ENCODE results near the gene ENTPD8. TPM values are rescaled to one million over a fixed set of nuclear protein-coding genes. Genes with fewer than 3 reads are reported as not detected.

Gene ENTPD8
- polyA plus RNA-seq, 1 donor from 2014 or later = not detected

DNA sequence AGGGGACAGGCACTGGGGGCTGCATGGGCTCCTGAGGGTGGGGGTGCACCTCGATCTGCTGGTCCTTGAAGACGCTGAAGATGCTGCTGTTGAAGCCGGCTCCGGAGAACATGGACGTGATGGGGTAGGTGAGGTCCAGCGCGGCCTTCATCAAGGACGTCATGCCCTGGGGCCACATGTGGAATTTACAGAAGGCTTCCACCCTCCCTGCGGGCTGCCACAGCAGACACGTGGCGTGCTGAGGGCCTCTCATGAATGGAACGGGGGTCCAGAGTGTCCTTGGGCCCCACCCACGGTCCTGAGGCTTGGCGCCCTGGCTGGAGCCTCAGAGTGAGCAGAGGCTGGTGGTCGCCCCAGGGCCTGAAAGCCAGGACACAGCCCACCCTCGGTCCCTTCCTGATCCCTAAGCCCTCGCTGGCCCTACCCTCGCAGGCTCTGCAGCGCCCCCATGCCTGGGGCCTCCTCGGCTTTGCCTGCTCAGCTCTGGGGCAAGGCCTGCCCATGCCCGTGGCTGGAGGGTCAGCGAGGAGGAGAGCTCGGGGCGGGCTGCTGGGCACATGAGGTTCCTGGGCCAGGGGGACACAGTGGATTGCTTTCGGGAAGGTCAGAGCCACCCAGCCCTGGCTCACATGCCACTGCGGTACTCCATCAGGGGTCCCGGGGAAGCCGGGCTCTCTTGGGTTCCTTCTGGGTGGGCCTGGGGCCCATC is 23.3 kb upstream of the ENTPD8 start:
- Mint-ChIP-seq H3K4me1 (peaks cover 0 to 6% (median 2%) of the 10 kb centered on the region in 3 donors), H3K27me3 (no peaks in the 10 kb centered on the region), H3K9me3 (no peaks in the 10 kb centered on the region), H3K27ac (peak overlapping the region in 1 of 3 donors; percentile 78), H3K4me3 (no peak overlapping the region), H3K36me3 (no peaks in the 10 kb centered on the region)

GRCh38 chr9:137463931-137464290 is 22.8 kb upstream of the ENTPD8 start:
- Mint-ChIP-seq H3K36me3 (no peaks in the 10 kb centered on the region), H3K27me3 (no peaks in the 10 kb centered on the region), H3K4me1 (peaks cover 0 to 4% (median 2%) of the 10 kb centered on the region in 3 donors), H3K9me3 (no peaks in the 10 kb centered on the region), H3K4me3 (peak overlapping the region in 1 of 4 donors; percentile 22), H3K27ac (peak overlapping the region in 1 of 3 donors; percentile 78)

GRCh38 chr9:137462986-137463930 is 22.1 kb upstream of the ENTPD8 start:
- H3K4me1 Mint-ChIP-seq = peaks cover 0 to 4% (median 2%) of the 10 kb centered on the region in 3 donors
- H3K36me3 Mint-ChIP-seq = no peaks in the 10 kb centered on the region
- H3K27ac Mint-ChIP-seq = peak overlapping the region in 2 of 3 donors; percentile 27 to 71
- H3K9me3 Mint-ChIP-seq = no peaks in the 10 kb centered on the region
- H3K4me3 Mint-ChIP-seq = peak overlapping the region in 2 of 4 donors; percentile 63 to 71
- H3K27me3 Mint-ChIP-seq = no peaks in the 10 kb centered on the region

DNA sequence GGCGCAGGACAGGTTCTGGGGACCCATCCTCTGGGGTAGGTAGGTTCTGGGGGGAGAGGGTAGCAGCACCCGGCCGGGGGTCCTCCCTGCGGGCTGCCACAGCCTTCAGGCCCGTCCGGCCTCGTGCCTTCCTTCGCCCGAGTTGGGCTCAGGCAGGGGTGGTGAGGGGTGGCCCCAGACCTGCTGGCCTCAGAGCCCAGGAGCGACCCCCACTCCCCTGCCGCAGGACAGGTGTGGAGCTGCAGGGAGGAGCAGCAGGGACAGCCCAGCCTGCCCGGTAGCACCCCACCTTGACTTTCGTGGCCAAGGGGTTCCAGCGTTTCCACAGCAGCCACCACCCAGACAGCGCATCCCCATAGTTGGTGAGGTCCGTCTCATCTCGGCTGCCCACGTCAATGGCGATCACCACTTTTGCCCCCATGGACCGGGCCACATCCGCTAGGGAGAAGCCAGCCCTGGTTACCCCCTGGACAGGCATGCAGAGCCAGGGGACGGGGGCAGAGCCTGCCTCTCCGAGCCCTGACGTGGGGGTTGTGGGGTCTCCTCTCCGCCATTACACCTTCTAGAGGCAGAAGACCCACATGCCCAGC is 21.3 kb upstream of the ENTPD8 start:
- Mint-ChIP-seq H3K27ac (peak overlapping the region; percentile 84 to 96 (median 90)), H3K4me3 (peak overlapping the region in 2 of 4 donors; percentile 76 to 82), H3K27me3 (no peaks in the 10 kb centered on the region), H3K4me1 (peaks cover 0 to 4% (median 2%) of the 10 kb centered on the region in 3 donors), H3K9me3 (no peaks in the 10 kb centered on the region), H3K36me3 (no peaks in the 10 kb centered on the region)

DNA sequence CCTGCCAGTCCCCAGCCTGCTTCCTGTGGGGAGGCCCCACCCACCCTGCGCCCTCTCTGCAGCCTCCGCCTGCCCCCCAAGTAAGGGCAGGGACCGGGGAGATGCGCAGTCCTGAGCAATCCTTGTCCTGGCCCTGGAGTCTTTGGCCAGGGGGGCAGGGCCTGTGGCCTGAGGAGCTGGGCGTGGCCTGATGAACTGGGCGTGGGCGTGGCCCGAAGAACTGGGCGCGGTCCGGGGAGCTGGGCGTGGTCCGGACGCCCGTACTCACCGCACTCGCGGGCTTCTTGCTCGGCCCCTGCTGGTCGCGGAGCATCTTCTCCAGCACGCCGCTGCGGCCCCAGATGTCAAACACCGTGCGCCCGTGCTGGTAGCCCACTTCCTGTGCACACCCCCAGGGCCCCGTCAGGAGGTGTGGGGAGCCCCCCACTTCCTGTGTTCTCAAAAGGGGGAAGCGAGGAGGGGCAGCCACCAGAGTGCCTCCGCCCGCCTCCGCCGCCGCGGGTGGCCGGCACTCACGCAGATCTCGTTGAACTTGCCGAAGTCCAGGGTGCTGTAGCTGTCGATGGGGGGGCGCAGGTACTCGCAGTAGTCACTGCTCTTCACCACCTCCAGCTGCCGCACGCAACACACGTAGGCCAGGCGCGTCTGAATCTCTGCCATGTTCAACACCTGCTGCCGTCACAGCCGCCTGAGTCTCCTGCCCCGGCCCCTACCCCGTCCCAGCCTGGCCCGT is 20.7 kb upstream of the ENTPD8 start:
- no peaks in the 10 kb centered on the region for H3K36me3 Mint-ChIP-seq
- H3K4me3 Mint-ChIP-seq = peak overlapping the region; percentile 75 to 87 (median 79)
- no peaks in the 10 kb centered on the region for H3K9me3 Mint-ChIP-seq
- peak overlapping the region; percentile 84 to 96 (median 90) for H3K27ac Mint-ChIP-seq
- peaks cover 0 to 4% (median 2%) of the 10 kb centered on the region in 3 donors for H3K4me1 Mint-ChIP-seq
- H3K27me3 Mint-ChIP-seq = no peaks in the 10 kb centered on the region

DNA sequence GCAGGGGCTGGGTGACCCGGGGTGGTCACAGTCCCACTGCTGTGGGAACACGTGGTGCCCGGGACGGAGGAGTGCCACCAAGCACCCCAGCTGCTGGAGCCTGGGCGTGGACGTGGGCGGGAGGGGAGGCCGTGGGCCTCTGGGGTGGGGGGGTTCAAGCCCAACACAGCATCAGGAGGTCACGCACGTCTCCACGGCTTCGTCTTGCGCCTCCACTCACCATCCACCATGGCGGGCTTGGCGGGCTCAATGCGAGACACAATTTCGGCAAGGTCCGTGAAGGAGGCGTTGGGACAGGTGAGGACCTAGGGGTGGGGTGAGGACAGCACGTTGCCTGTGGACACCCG is 20.1 kb upstream of the ENTPD8 start:
- H3K9me3 Mint-ChIP-seq = no peaks in the 10 kb centered on the region
- no peaks in the 10 kb centered on the region for H3K36me3 Mint-ChIP-seq
- peaks cover 0 to 4% (median 2%) of the 10 kb centered on the region in 3 donors for H3K4me1 Mint-ChIP-seq
- no peaks in the 10 kb centered on the region for H3K27me3 Mint-ChIP-seq
- peak overlapping the region; percentile 39 to 90 (median 59) for H3K27ac Mint-ChIP-seq
- peak overlapping the region in 2 of 4 donors; percentile 41 to 76 for H3K4me3 Mint-ChIP-seq

DNA sequence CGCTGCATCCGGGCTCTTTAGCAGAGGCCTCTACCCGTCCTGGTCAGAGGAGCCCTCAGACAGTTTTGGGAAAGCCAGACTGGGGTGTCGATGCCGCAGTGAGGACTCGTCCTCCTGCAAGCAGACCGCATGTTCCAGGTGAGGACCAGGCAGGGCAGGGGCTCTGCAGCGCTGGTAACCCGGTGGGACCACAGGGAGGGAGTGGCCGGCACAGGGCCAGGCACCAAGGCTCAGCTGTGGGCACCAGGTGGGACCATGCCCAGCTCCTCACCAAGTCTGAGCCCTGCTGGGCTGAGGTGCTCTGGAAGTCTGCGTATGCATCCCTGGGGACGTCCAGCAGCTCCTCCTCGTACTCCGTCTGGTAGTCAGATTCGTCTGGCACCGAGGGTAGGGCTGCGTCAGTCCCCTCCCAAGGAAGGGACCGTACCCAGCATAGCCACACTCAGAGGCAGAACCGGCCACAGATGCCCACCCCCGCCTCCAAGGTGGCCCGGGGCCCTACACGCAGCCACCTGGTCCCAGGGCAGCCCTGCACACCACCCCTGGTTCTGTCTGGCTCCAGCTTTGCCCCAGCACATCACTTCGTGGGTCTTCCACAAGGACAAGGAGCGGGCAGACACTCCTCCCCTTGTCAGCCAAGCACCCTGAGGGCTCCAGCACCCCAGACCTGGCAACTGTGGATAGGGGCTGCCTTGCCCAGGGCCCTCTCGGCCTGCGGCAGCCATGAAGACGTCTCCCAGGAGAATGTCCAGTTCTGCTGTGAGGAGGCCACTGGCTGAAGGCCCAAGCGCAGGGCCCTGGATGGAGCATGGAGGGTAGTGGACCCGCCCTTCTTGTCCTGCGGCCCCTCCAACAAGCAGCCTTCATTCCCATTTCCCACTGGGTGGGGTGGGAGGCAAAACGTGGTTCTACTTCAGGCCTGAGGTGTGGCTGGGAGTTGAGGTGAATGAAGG is 19.5 kb upstream of the ENTPD8 start:
- H3K27me3 Mint-ChIP-seq = no peaks in the 10 kb centered on the region
- no peaks in the 10 kb centered on the region for H3K36me3 Mint-ChIP-seq
- H3K27ac Mint-ChIP-seq = peak overlapping the region; percentile 39 to 85 (median 59)
- H3K4me3 Mint-ChIP-seq = peak overlapping the region in 3 of 4 donors; percentile 28 to 41 (median 38)
- H3K9me3 Mint-ChIP-seq = no peaks in the 10 kb centered on the region
- H3K4me1 Mint-ChIP-seq = peaks cover 0 to 4% (median 2%) of the 10 kb centered on the region in 3 donors

DNA sequence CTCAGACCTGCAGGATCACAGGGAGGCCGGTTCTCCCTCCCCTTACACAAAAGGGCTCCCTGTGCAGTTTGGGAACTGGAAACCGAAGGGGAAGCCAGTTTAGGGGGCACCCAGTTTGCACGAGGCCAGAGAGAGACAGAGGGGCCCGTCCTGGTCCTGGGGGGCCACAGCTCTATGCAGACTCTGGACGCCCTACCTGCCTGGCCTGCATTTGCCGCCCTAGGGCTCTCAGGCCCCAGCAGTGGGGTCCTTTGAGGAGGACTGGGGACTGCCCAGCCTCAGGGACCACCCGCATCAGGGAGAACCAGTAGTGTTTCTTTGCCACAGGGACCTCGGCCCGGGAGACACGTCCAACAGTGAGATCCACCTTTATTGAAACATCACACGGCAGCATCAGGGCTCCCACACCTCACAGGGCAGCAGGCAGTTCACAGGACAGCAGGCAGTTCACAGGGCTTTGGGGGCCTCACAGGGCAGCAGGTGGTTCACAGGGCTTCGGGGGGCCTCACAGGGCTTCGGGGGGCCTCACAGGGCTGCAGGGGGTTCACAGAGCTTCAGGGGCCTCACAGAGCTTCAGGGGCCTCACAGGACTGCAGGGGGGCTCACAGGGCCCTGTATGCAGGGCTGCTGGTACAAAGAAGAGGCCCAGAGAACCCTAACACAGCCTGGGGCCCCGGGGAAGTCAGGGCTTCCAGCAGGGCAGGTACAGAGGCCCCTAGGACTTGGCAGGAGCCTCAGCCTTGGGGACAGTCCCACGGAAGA is 18.6 kb upstream of the ENTPD8 start:
- Mint-ChIP-seq H3K4me1 (peaks cover 0 to 4% (median 2%) of the 10 kb centered on the region in 3 donors), H3K4me3 (peak overlapping the region; percentile 38 to 87 (median 69)), H3K27me3 (no peaks in the 10 kb centered on the region), H3K9me3 (no peaks in the 10 kb centered on the region), H3K36me3 (no peaks in the 10 kb centered on the region), H3K27ac (peak overlapping the region in 2 of 3 donors; percentile 59 to 85)

DNA sequence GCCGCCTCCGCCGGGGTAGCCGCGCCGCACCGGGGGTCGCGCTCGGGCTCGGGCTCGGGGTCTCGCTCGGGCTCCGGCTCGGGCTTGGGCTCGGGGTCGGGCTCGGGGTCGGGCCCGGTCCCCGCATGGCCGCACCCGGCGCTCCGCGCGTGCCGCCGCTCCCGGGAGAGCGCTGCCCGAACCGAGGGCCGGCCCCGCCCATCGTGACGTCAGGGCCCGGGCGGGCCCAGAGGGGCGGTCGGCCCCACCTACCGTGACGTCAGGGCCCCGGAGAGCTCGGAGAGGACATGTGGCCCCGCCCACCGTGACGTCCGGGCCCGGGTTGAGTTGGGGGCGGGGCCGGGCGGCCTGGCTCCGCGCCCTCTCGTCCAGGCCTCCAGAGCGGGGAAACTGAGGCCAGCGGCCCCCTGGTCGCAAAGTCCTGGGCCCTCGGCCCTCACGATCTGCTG is 18.0 kb upstream of the ENTPD8 start, which contains the start of gene NSMF:
TSS of gene NSMF (minus strand) at position 183 of the 449 bp plus-strand sequence. CDS start 232 bp downstream, outside the sequence.
- Mint-ChIP-seq H3K27me3 (no peaks in the 10 kb centered on the region), H3K36me3 (no peaks in the 10 kb centered on the region), H3K4me1 (peaks cover 0 to 7% (median 2%) of the 10 kb centered on the region in 3 donors), H3K9me3 (no peaks in the 10 kb centered on the region), H3K4me3 (peak within 1 kb of the TSS; percentile 38 to 87 (median 69)), H3K27ac (peak within 1 kb of the TSS in 2 of 3 donors; percentile 59 to 85)

DNA sequence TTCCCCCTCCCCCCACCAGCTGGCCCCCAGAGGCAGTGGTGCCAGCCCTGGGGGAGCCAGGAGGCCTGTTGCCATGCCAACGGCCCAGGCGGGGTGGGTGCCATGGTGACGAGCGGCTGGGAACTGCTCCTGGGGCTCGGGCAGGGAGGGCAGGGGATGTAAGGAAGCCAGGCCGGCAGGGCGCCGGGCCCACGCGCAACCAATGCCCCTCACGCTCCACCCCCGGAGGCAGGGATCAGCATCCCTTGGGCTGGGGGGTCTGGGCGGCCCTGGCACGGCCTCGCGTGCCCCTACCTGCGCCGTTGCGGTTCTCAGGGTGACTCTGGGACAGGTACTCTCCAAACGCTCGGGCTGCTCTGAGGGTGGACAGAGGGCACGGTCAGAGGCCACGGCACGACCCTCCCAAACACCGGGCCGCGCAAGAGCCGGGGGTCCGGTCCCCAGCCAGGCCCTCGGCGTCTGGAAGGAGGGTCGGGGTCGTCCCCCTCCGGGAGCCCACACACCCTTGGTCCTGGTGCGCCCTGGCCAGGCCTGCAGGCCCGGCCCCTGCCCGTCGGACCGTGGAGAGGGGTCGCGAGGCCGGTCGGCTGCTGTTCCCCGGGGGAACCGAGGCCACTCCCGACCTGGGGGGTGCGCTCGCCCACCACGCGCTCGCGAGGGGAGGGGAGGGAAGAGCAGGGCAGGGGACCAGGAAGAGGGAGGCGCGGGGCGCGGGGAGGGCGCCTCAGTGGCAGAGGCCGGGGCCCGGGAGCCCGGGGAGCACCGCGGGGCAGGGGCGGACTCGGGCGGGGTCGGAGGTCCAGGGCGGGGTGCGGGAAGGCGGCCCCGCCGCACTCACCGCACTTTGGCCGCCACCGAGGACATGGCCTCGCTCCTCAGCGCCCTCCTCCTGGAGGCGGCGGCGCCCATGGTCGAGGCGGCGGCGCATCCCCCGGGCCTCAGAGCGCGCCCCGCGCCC is 17.3 kb upstream of the ENTPD8 start:
- H3K27ac Mint-ChIP-seq = no peak overlapping the region
- peak overlapping the region in 1 of 4 donors; percentile 23 for H3K4me3 Mint-ChIP-seq
- peaks cover 2 to 7% (median 3%) of the 10 kb centered on the region in 3 donors for H3K4me1 Mint-ChIP-seq
- no peaks in the 10 kb centered on the region for H3K27me3 Mint-ChIP-seq
- H3K9me3 Mint-ChIP-seq = no peaks in the 10 kb centered on the region
- H3K36me3 Mint-ChIP-seq = no peaks in the 10 kb centered on the region

GRCh38 chr9:137457406-137458193 is 16.4 kb upstream of the ENTPD8 start:
- H3K27me3 Mint-ChIP-seq = no peaks in the 10 kb centered on the region
- peak overlapping the region in 3 of 4 donors; percentile 41 to 72 (median 43) for H3K4me3 Mint-ChIP-seq
- no peak overlapping the region for H3K27ac Mint-ChIP-seq
- peaks cover 2 to 7% (median 3%) of the 10 kb centered on the region in 3 donors for H3K4me1 Mint-ChIP-seq
- no peaks in the 10 kb centered on the region for H3K36me3 Mint-ChIP-seq
- H3K9me3 Mint-ChIP-seq = no peaks in the 10 kb centered on the region

All from IgD-negative memory B cell (primary cell).